Gastrocnemius medialis (tissue), 4 donors: ENCODE data around the gene PIR. TPM values are rescaled to one million over a fixed set of nuclear protein-coding genes. Genes with fewer than 3 reads are reported as not detected.

ENCODE experiments used
- ATAC-seq, 2 donors: fragments of 150-250 bp; one replicate each; pipeline ENCODE4 v1.9.1; 2016
- DNase-seq, 2 donors: peaks; one replicate each; pipeline ENCODE4 v3.0.0-alpha.2; 2019
- H3K27ac ChIP-seq, 4 donors: fragments of 200-600 bp; sonication (generic); 1 replicate in 1 of 4; 2 replicates in 3 of 4; pipeline ENCODE4 v1.5.1; 2016 to 2018; ENCODE audit warnings: mild to moderate bottlenecking in 2 of 4, moderate library complexity in 1 of 4
- H3K27me3 ChIP-seq, 3 donors: fragments of 200-600 bp; sonication (generic) in 2 of 3; 1 replicate in 1 of 3; 2 replicates in 2 of 3; pipeline versions ENCODE4 v1.5.1 to v1.6.0; 2016 to 2019; ENCODE audit warnings: mild to moderate bottlenecking in 1 of 3, moderate library complexity in 1 of 3
- H3K36me3 ChIP-seq, 2 donors: fragments of 200-600 bp; sonication (generic) in 1 of 2; one replicate each; pipeline ENCODE4 v1.5.1; 2017 to 2018
- H3K4me1 ChIP-seq, 2 donors: fragments of 200-600 bp; sonication (generic) in 1 of 2; one replicate each; pipeline ENCODE4 v1.5.1; 2016 to 2017; ENCODE audit warnings: mild to moderate bottlenecking in 2 of 2
- H3K4me3 ChIP-seq, 4 donors: fragments of 200-600 bp; sonication (generic) in 3 of 4; 1 replicate in 1 of 4; 2 replicates in 3 of 4; pipeline ENCODE4 v1.5.1; 2016 to 2019; ENCODE audit warnings: mild to moderate bottlenecking in 2 of 4
- H3K9me3 ChIP-seq, 3 donors: fragments of 200-600 bp; sonication (generic) in 2 of 3; 1 replicate in 1 of 3; 2 replicates in 2 of 3; pipeline ENCODE4 v1.5.1; 2016 to 2019
- POLR2A ChIP-seq, 2 donors: fragments of 450-650 bp; IDR thresholded peaks; one replicate each; pipeline ENCODE4 v1.6.1; 2017; ENCODE audit warnings: antibody characterized with exemption in 2 of 2, mild to moderate bottlenecking in 2 of 2, moderate library complexity in 2 of 2
- in situ Hi-C, 4 donors: fragments of 200-750 bp; cut with MboI; loops; one replicate each; pipeline versions ENCODE4 v1.15.0 to v1.8.0; 2017; ENCODE audit warnings: low sequenced_read_pairs in 4 of 4
- intact Hi-C: fragments of 100-400 bp; cut with DNase I; formaldehyde crosslinking; loops from one replicate; pipeline ENCODE4 v1.15.1; 2023; ENCODE audit warnings: low total_unique reads
- total RNA-seq, 4 donors: library from RNA; depleted of rRNA; stranded (reverse); fragments of >200 nt; gene quantifications; one replicate each; pipeline versions ENCODE4 v1.1.0 to v1.2.3, GENCODE V29; 2016
- TF ChIP-seq, protein P1 (sequence below), 5 experiments: fragments of 450-650 bp in 3 of 5; fragments of 200-600 bp in 2 of 5; sonication (generic) in 2 of 5; IDR thresholded peaks in 4 of 5; conservative IDR thresholded peaks in 1 of 5; 1 replicate in 4 of 5; 2 replicates in 1 of 5; pipeline ENCODE4 v1.5.1; 2016 to 2019; ENCODE audit warnings: antibody characterized with exemption in 5 of 5, mild to moderate bottlenecking in 3 of 5, moderate library complexity in 3 of 5

The PIR gene
- total RNA-seq, 4 donors from 2014 or later, result 9.4 to 20.2 (median 14.2) TPM

DNA sequence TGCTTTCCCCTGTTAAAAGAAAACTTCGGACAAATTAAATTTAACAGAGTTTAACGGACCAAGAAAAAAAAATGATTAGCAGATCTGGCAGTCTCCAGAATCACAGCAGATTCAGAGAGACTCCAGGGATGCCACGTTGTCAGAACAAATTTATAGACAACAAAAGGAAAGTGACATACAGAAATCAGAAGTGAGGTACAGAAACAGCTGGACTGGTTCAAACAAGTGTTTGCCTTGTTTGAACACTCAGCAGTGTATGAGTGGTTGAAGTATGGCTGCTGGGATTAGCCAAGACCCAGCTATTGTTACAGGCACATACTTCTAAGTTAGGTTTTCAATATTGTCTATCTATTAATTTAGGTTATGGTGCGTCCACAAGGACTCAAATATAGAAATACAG is 19.1 kb downstream of the PIR start:
- peaks cover 0 to 8% of the 10 kb centered on the region in 2 donors for H3K36me3 ChIP-seq
- DNase-seq (no peak), ATAC-seq (no peak)
- no peak overlapping the region for H3K4me3 ChIP-seq
- H3K9me3 ChIP-seq, result no peaks in the 10 kb centered on the region
- intact Hi-C loops, result loop anchor here (10.0 kb wide), 1 partner anchor 1749 kb away; no protein-coding TSS in a partner anchor
- in situ Hi-C loops, result loop anchor here in 1 of 4 donors (10.0 kb wide), 1 partner anchor 91 kb away; no protein-coding TSS in a partner anchor
- no peak for TF ChIP-seq POLR2A (IDR thresholded peaks at IDR 0.05)
- TF ChIP-seq, protein P1, sequence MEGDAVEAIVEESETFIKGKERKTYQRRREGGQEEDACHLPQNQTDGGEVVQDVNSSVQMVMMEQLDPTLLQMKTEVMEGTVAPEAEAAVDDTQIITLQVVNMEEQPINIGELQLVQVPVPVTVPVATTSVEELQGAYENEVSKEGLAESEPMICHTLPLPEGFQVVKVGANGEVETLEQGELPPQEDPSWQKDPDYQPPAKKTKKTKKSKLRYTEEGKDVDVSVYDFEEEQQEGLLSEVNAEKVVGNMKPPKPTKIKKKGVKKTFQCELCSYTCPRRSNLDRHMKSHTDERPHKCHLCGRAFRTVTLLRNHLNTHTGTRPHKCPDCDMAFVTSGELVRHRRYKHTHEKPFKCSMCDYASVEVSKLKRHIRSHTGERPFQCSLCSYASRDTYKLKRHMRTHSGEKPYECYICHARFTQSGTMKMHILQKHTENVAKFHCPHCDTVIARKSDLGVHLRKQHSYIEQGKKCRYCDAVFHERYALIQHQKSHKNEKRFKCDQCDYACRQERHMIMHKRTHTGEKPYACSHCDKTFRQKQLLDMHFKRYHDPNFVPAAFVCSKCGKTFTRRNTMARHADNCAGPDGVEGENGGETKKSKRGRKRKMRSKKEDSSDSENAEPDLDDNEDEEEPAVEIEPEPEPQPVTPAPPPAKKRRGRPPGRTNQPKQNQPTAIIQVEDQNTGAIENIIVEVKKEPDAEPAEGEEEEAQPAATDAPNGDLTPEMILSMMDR (IDR thresholded peaks at IDR 0.05 in 4 of 5, conservative IDR thresholded peaks at IDR 0.05 in 1 of 5), result no peak
- H3K27me3 ChIP-seq, result peaks cover 0 to 2% (median 0%) of the 10 kb centered on the region in 3 donors
- peak overlapping the region in 3 of 4 donors; percentile 42 to 64 (median 60) for H3K27ac ChIP-seq
- H3K4me1 ChIP-seq, result peaks cover 10 to 14% of the 10 kb centered on the region in 2 donors

DNA sequence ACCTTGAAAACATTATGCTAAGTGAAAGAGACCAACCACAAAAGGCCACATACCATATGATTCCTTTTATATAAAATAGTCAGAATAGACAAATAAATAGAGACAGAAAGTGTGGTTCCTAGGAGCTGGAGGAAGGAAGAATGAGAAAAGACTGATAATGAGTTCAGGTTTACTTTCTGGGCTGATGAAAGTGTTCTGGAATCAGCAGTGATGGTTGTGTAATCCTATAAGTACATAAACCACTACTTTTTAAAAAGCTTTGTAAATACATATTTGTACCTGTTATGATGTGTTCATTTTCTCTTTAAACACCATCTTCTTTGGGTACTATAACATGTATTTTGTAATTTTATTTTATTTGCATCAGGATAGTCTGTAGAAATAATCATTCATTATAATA is 20.6 kb downstream of the PIR start:
- no peak for TF ChIP-seq POLR2A (IDR thresholded peaks at IDR 0.05)
- TF ChIP-seq, protein P1 (IDR thresholded peaks at IDR 0.05 in 4 of 5, conservative IDR thresholded peaks at IDR 0.05 in 1 of 5), result no peak
- intact Hi-C loops (loop anchor here (10.0 kb wide), 1 partner anchor 1748 kb away; no protein-coding TSS in a partner anchor), in situ Hi-C loops (loop anchor here in 1 of 4 donors (10.0 kb wide), 1 partner anchor 92 kb away; no protein-coding TSS in a partner anchor)
- Histone ChIP-seq H3K27me3 (peaks cover 0 to 2% (median 0%) of the 10 kb centered on the region in 3 donors), H3K4me3 (no peak overlapping the region), H3K36me3 (no peaks in the 10 kb centered on the region), H3K27ac (peak overlapping the region in 2 of 4 donors; percentile 34 to 50), H3K4me1 (peaks cover 14 to 18% of the 10 kb centered on the region in 2 donors), H3K9me3 (no peaks in the 10 kb centered on the region)
- ATAC-seq (no peak), DNase-seq (no peak)

DNA sequence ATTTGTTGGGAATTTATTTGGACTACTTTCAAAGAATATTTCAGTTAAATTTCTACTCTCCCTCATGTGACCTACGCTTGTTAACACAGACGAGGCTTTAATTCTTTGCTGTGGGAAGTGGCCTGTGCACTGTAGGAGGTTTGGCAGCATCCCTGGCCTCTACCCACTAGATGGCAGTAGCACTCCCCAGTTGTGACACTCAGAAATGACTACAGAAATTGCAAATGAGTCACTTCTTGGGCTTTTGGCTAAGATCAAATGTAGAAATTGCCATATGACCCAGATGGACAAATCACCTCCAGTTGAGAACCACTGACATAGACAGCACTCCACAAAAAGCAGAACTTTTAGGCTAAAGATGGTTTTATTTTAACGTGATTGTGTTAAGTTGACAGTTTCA is 22.1 kb downstream of the PIR start:
- Histone ChIP-seq H3K36me3 (no peaks in the 10 kb centered on the region), H3K9me3 (no peaks in the 10 kb centered on the region), H3K27me3 (peaks cover 0 to 2% (median 0%) of the 10 kb centered on the region in 3 donors), H3K4me3 (no peak overlapping the region), H3K4me1 (peaks cover 12 to 14% of the 10 kb centered on the region in 2 donors), H3K27ac (peak overlapping the region; percentile 34 to 70 (median 44))
- intact Hi-C loops, result loop anchor here (1.0 to 10.0 kb wide), 3 partner anchors 22 to 1746 kb away; partner anchors contain the start of gene PIR
- ATAC-seq (peak; percentile 70 to 94), DNase-seq (peak; percentile 45 to 51)
- in situ Hi-C loops, result loop anchor here in 1 of 4 donors (10.0 kb wide), 1 partner anchor 94 kb away; no protein-coding TSS in a partner anchor
- TF ChIP-seq, protein P1 (IDR thresholded peaks at IDR 0.05 in 4 of 5, conservative IDR thresholded peaks at IDR 0.05 in 1 of 5), result peak; percentile 34 to 74 (median 68)
- TF ChIP-seq POLR2A (IDR thresholded peaks at IDR 0.05), result no peak

DNA sequence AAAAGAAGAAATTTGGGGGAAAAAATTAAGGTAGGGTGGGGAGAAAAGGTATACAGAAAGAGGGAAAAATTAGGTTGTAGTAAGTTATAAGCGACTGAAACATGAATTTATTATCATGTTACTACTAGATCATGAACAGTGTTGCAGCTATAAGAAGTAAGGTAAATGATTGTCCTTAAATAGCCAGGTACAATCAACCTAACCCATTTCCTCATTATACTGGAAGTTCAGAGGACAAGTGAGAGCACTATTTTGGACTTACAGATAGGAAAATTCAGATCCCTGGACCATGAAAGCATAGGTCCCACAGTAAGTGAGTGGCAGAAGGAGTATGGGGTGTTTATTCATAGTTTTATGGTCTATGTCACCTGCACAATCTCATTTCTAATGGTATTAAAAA is 23.5 kb downstream of the PIR start:
- H3K9me3 ChIP-seq, result no peaks in the 10 kb centered on the region
- TF ChIP-seq, protein P1 (IDR thresholded peaks at IDR 0.05 in 4 of 5, conservative IDR thresholded peaks at IDR 0.05 in 1 of 5), result no peak
- no peak for TF ChIP-seq POLR2A (IDR thresholded peaks at IDR 0.05)
- no peak for ATAC-seq
- peak overlapping the region in 1 of 4 donors; percentile 63 for H3K27ac ChIP-seq
- DNase-seq, result no peak
- intact Hi-C loops (loop anchor here (2.0 to 10.0 kb wide), 3 partner anchors 23 to 1745 kb away; partner anchors contain the start of gene PIR), in situ Hi-C loops (loop anchor here in 2 of 4 donors (5.0 to 10.0 kb wide), 4 partner anchors 95 to 122 kb away; no protein-coding TSS in a partner anchor)
- H3K36me3 ChIP-seq, result no peaks in the 10 kb centered on the region
- peaks cover 0 to 2% (median 0%) of the 10 kb centered on the region in 3 donors for H3K27me3 ChIP-seq
- peaks cover 14% of the 10 kb centered on the region in 2 donors for H3K4me1 ChIP-seq
- H3K4me3 ChIP-seq, result no peak overlapping the region
